OCI-LY3 (cell line): Measurements from ENCODE around the gene POLR3H.

Source experiments
- H2AFZ ChIP-seq: fragments of 200-600, 300-600 bp; shearing (Covaris generic); 2 replicates; pipeline ENCODE4 v1.6.0; 2014; ENCODE audit warnings: antibody characterized with exemption, low read depth, low read length
- H3K27ac ChIP-seq: fragments of 200-600, 300-600 bp; sonication (generic); 2 replicates; pipeline ENCODE4 v1.5.1; 2014; ENCODE audit warnings: mild to moderate bottlenecking, low read length, moderate library complexity, mixed read lengths
- H3K27me3 ChIP-seq: fragments of 200-600, 300-600 bp; sonication (generic); 2 replicates; pipeline ENCODE4 v1.6.1; 2014; ENCODE audit warnings: low read depth, low read length, mixed read lengths
- H3K36me3 ChIP-seq: fragments of 200-600, 300-600 bp; sonication (generic); replicated peaks from 2 replicates; pipeline ENCODE3; 2014; ENCODE audit warnings: low read depth, low read length, mixed read lengths
- H3K4me1 ChIP-seq: fragments of 300-600, 200-600 bp; sonication (generic); 2 replicates; pipeline ENCODE4 v1.6.1; 2014; ENCODE audit warnings: low read length, mixed read lengths
- H3K4me2 ChIP-seq: fragments of 200-600, 300-600 bp; sonication (generic); 2 replicates; pipeline ENCODE4 v1.6.1; 2014; ENCODE audit warnings: low read length, mixed read lengths
- H3K4me3 ChIP-seq: fragments of 300-600, 200-600 bp; sonication (generic); 2 replicates; pipeline ENCODE4 v1.5.1; 2014; ENCODE audit warnings: antibody characterized with exemption, mild to moderate bottlenecking, low read length, moderate library complexity
- H3K79me2 ChIP-seq: fragments of 300-600, 200-600 bp; shearing (Covaris generic); 2 replicates; pipeline ENCODE4 v1.6.1; 2014; ENCODE audit warnings: mild to moderate bottlenecking, low read length, mixed read lengths
- H3K9ac ChIP-seq: fragments of 300-600, 200-600 bp; shearing (Covaris generic); 2 replicates; pipeline ENCODE4 v1.6.0; 2014; ENCODE audit warnings: mild to moderate bottlenecking, low read length, moderate library complexity
- H3K9me3 ChIP-seq: fragments of 200-600, 300-600 bp; shearing (Covaris generic); 2 replicates; pipeline ENCODE4 v1.6.1; 2014; ENCODE audit warnings: low read length, mixed read lengths; ENCODE audit not compliant: insufficient read depth
- H4K20me1 ChIP-seq: fragments of 200-600, 300-600 bp; sonication (generic); 2 replicates; pipeline ENCODE4 v1.6.1; 2016; ENCODE audit warnings: low read length, mixed read lengths; ENCODE audit not compliant: insufficient read depth
- EZH2phosphoT487 ChIP-seq: fragments of 200-600 bp; shearing (Covaris generic); IDR thresholded peaks from 2 replicates; pipeline ENCODE4 v1.6.1; 2018; ENCODE audit warnings: antibody characterized with exemption, mixed run types, low read depth
- TF ChIP-seq, protein P1 (sequence below): fragments of 200-600, 300-600 bp; sonication (generic); IDR thresholded peaks from 2 replicates; pipeline ENCODE4 v1.5.1; 2014; ENCODE audit warnings: antibody characterized with exemption, low read length, low read depth

Gene POLR3H

GRCh38 chr22:41579297-41579996 lies 35.2 kb upstream of the POLR3H start:
- Histone ChIP-seq H3K79me2 (no peaks in the 10 kb centered on the region), H3K9ac (no peak overlapping the region), H3K27ac (no peak overlapping the region), H3K4me2 (no peak overlapping the region), H3K9me3 (no peaks in the 10 kb centered on the region), H3K4me3 (no peak overlapping the region), H2AFZ (no peak overlapping the region), H3K4me1 (peaks cover 21% of the 10 kb centered on the region), H3K36me3 (no peaks in the 10 kb centered on the region), H3K27me3 (no peaks in the 10 kb centered on the region), H4K20me1 (no peaks in the 10 kb centered on the region)
- TF ChIP-seq, protein P1, sequence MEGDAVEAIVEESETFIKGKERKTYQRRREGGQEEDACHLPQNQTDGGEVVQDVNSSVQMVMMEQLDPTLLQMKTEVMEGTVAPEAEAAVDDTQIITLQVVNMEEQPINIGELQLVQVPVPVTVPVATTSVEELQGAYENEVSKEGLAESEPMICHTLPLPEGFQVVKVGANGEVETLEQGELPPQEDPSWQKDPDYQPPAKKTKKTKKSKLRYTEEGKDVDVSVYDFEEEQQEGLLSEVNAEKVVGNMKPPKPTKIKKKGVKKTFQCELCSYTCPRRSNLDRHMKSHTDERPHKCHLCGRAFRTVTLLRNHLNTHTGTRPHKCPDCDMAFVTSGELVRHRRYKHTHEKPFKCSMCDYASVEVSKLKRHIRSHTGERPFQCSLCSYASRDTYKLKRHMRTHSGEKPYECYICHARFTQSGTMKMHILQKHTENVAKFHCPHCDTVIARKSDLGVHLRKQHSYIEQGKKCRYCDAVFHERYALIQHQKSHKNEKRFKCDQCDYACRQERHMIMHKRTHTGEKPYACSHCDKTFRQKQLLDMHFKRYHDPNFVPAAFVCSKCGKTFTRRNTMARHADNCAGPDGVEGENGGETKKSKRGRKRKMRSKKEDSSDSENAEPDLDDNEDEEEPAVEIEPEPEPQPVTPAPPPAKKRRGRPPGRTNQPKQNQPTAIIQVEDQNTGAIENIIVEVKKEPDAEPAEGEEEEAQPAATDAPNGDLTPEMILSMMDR: no peak
- TF ChIP-seq EZH2phosphoT487: no peak

DNA sequence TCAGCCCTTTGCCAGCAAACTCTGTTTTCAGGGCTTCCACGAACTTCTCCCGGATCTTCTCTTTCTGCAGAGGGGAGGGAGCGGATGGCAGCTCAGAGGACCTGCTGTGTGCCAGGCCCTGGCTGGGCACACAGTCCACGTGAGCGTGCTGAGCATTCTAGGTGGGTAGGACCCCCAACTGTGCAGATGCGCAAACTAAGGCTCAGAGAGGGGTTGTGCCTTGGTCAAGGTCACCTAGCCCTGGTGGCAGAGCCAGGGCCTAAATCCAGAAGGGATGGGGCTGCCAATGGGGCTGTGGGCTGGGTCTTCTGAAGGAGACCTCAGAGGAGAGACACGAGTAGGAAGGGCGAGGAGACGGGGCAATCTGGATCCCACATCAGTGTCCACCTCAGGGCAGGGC lies 34.5 kb upstream of the POLR3H start:
- no peaks in the 10 kb centered on the region for H4K20me1 ChIP-seq
- H3K9me3 ChIP-seq: no peaks in the 10 kb centered on the region
- H3K4me1 ChIP-seq: peaks cover 21% of the 10 kb centered on the region
- no peaks in the 10 kb centered on the region for H3K36me3 ChIP-seq
- no peak overlapping the region for H2AFZ ChIP-seq
- no peak overlapping the region for H3K9ac ChIP-seq
- H3K27ac ChIP-seq: no peak overlapping the region
- no peaks in the 10 kb centered on the region for H3K27me3 ChIP-seq
- H3K79me2 ChIP-seq: no peaks in the 10 kb centered on the region
- H3K4me3 ChIP-seq: no peak overlapping the region
- TF ChIP-seq, protein P1: no peak
- no peak for TF ChIP-seq EZH2phosphoT487
- H3K4me2 ChIP-seq: no peak overlapping the region

GRCh38 chr22:41578114-41578513 lies 33.8 kb upstream of the POLR3H start:
- no peaks in the 10 kb centered on the region for H3K36me3 ChIP-seq
- H4K20me1 ChIP-seq: no peaks in the 10 kb centered on the region
- H3K27me3 ChIP-seq: no peaks in the 10 kb centered on the region
- H3K4me2 ChIP-seq: no peak overlapping the region
- no peak overlapping the region for H3K9ac ChIP-seq
- no peaks in the 10 kb centered on the region for H3K9me3 ChIP-seq
- no peak overlapping the region for H3K27ac ChIP-seq
- H3K4me3 ChIP-seq: no peak overlapping the region
- H3K79me2 ChIP-seq: no peaks in the 10 kb centered on the region
- TF ChIP-seq, protein P1: no peak
- no peak for TF ChIP-seq EZH2phosphoT487
- H2AFZ ChIP-seq: no peak overlapping the region
- H3K4me1 ChIP-seq: peaks cover 21% of the 10 kb centered on the region

DNA sequence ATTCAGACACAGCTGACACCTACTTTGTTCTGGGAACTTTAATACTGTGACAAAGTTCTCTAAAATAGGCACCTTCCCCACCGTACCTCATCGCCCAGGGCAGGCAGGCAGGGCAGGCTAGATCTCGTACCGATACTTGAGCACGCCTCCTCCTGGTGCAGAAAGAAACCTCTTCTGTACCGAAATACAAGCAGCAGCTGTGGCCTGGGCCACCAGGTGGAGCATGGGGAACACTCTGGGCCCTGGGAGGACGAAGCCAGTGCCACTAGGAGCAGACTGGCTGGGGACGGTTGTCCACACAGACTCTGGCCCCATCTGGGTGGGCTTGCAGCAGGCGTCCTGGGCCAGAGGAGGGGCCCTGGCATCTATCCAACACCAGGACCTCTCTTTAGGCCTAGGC lies 32.6 kb upstream of the POLR3H start:
- no peak overlapping the region for H3K9ac ChIP-seq
- peaks cover 12% of the 10 kb centered on the region; the same call in 1 of the 2 replicates for H3K4me1 ChIP-seq
- H2AFZ ChIP-seq: no peak overlapping the region
- no peak overlapping the region for H3K27ac ChIP-seq
- H4K20me1 ChIP-seq: no peaks in the 10 kb centered on the region
- no peaks in the 10 kb centered on the region for H3K36me3 ChIP-seq
- TF ChIP-seq EZH2phosphoT487: no peak
- TF ChIP-seq, protein P1: peak; percentile 65
- H3K27me3 ChIP-seq: no peaks in the 10 kb centered on the region
- H3K4me3 ChIP-seq: no peak overlapping the region
- no peaks in the 10 kb centered on the region for H3K9me3 ChIP-seq
- H3K79me2 ChIP-seq: no peaks in the 10 kb centered on the region
- no peak overlapping the region for H3K4me2 ChIP-seq
